ENCODE measurements around the gene NTNG1.
A peak's percentile ranks its signal among the peaks of the same experiment; 100 is the strongest.
"Not testable (repeated sequence)": the region's sequence is repeated elsewhere in the genome, so short reads cannot be mapped to it uniquely, and the experiment has no call there.

Gene NTNG1

DNA sequence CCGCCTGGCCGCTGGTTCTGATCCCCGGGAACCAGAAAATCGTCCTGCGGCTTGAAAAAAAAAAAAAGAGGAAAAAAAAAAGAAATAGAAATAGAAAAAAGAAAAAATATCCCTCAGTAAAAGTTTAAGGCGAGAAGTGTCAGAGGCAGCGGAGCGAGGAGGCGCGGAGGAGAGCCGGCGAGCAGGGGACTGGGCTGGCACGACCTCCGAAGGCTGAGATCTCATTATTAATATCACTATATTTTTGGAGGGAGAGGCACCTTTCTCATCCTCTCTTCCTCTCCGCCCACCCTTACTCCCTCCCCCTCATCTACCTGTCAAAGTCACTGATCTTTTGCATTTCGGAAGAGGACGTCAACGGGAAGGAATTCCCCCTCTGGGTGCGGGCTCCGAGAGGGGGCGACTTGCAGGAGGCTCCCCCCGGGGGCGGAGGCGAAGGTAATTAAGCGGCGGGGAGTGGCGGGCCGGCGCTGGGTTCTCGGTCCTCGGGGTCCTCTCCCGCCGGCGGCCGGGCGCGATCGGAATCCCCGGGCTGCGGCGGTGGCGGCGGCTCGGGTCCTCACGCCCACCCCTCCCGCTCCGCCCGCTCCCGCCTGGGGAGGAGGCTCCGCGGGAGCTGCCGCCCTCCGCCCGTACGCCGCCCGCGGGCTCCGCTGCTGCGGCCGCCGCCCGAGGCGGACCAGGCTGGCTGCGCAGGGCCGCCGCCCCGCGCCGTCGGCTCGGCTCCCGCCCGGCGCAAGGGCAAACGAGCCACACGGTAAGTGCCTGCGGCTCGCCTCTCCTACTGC lies at the start of gene NTNG1:
Gene NTNG1 (plus strand): TSS at position 337 of the 788 bp plus-strand sequence.
- peak in 1 of 2 donors; percentile 1 for DNase-seq (ENCODE audit: low read depth in 1 of 2, low spot score in 1 of 2)

DNA sequence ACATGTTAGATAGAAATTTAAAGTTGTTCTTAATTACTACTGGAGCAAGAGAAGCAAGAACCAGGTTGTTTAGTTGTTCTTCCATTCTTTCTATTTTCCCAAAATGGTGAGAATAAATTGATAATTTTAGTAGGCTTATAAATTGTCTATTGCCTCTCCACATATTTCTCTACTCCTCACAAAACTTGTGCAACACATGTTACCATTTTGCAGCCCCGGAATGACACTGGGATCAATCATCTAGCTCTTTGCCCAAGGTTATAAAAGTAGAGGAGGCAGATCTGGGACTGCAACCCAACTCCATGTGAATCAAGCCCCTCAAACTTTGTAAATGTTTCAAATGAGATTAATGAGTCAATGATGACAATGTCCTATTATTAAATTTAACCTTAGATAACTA lies 49.4 kb upstream of the NTNG1 start:
- DNase-seq (ENCODE audit: low read depth in 1 of 2, low spot score in 1 of 2) = no peak

DNA sequence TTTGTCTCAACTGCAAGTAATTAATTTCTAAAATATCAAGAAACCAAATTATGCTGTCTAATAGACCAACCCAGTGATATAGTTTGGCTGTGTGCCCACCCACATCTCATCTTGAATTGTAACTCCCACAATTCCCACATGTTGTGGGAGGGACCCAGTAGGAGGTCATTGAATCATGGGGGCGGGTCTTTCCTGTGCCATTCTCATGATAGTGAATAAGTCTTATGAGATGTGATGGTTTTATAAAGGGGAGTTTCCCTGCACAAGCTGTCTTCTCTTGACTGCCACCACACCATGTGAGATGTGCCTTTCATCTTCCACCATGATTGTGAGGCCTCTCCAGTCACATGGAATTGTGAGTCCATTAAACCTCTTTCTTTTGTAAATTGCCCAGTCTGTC lies 47.4 kb upstream of the NTNG1 start:
- DNase-seq (ENCODE audit: low read depth in 1 of 2, low spot score in 1 of 2) = not testable (repeated sequence)

DNA sequence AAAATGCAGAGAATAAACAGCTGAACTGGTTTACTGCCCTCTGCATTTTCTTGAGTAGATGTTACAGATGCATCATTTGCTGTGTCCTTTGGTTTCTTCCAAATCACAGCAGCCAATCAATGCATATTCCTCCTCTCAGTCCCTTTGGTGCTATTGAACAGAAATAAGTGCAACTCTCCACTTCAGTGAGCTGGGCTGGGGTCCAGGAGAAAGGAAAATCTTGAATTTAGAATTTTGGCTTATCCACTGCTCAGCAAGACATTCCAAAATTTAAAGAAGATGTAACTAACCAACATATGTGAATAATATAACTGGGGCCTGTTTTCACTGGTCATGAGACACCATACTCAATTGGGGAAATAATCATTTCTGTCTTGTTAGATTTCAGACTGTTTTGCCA lies 45.2 kb upstream of the NTNG1 start:
- DNase-seq (ENCODE audit: low read depth in 1 of 2, low spot score in 1 of 2) = no peak

DNA sequence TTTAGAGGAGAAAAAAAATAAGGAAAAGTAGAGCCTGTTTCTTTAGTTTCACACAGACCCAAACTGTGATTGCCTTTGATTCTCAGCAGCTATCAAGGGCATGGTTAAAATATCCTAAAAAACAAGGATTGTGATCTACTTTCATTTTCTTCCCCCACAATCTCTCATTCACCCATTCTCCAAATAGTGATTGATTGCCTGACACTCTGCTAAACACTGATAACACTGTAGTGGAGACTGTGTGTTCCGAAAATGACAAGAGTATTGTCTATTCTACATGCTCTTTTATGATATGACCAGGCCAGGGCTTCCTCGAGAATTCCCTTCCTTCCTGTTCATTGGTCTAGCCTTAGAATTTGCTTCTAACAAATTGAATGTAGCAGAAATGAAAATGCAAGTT lies 44.1 kb upstream of the NTNG1 start:
- DNase-seq (ENCODE audit: low read depth in 1 of 2, low spot score in 1 of 2) = no peak

DNA sequence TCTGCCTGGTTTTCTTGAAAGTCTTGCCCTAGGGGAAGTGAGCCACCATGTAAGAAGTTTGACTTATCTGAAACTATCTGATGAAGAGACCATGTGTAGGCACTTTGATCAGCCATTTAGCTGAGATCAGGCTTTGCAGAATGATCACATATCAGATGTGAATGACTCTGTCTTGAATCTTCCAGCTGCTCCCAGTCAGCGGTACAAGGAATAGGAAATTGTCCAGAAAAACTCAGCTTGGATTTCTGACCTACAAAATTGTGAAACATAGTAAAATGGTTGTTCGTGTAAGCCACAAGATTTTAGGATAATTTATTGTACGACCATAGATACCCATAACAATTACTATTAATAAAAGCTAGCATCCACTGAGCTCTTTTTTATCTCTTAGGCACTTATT lies 41.9 kb upstream of the NTNG1 start:
- no peak for DNase-seq (ENCODE audit: low read depth in 1 of 2, low spot score in 1 of 2)

DNA sequence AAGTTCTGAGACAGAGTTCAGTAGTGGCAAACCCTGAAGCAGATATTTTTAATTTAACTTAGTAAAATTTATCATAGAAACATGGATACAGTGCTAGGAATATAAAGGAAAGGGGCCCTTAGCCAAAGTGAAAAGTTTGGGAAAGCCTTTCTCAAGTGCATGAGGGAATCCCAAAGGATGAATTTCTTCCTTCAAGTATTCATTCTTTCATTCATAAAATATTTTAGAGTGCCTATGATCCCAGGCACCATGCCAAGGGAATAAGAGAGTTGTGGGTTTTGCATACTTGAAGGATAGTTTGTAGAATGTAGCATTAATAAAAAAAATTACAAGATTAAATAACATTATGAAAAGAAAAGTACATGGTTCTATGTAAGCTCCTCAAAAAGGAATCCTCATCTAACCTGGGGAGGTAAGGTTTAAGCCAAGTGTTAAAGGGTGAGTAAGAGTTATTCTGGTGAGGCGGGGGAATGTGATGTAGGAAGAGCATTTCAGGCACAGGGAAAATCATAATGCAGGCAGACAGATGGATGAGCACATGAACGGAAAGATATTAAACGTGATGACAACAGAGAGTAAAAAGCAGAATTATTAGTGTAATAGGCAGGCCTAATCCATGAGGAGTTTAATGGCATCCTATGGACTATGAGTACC lies 40.4 kb upstream of the NTNG1 start:
- DNase-seq (ENCODE audit: low read depth in 1 of 2, low spot score in 1 of 2) = no peak

DNA sequence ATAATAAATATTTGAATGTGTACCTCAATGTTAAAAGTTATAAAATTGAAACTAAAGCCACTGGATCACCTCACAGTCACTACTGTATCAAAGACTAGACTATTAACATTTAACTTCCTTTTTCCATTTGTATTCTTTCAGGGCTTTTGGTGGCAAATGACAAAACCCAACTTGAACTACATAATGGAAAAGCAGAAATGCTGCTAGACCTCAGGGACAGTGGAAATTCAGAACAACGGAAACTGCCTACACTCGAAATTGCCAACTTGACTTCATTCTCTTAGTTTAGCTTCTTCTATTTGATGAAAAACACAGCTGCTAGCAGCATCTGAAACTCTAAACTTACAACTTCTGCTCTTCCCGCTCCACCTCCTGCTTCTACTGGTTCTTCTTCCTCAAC lies 34.9 kb upstream of the NTNG1 start:
- DNase-seq (ENCODE audit: low read depth in 1 of 2, low spot score in 1 of 2) = no peak

DNA sequence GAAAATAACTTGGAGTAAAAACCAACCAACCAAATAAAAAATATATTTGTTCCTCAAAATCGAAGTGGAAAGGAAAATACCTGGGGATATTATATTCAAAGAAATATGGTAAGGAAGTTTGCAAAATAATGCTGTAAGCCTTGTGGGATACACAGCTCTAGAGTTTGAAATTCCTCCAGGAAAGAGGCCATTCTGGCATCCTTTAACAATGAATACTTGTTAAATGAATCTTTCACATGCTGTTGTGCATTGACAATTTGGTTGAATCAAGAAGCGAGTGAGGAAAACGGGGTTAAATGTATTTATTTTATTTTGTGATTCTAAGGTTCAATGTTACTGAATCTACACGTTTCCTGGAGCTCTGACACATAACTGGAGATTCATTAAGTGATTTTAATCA lies 30.5 kb upstream of the NTNG1 start:
- no peak for DNase-seq (ENCODE audit: low read depth in 1 of 2, low spot score in 1 of 2)

DNA sequence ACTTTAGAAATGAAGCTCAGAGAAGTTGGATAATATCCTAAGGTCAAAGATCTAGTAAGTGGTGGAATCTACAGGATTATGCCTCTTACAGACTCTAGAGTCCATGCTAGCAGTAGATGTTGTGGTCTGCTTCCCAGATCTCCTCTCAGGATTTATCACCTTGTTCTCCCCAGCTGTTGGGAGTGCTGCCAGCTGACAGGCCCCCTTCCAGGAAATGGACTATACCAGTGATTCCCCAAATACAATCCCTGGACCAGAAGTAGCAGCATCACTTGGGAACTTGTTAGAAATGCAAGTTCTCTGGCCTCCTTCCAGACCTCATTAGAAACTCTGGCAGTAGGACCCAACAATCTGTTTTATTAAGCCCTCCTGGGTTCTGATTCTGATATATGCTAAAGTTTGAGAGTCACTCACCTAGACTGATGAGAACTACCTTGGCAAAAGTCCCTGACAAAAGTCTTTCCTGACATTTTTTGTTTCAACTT lies 24.5 kb upstream of the NTNG1 start:
- DNase-seq (ENCODE audit: low read depth in 1 of 2, low spot score in 1 of 2) = no peak

DNA sequence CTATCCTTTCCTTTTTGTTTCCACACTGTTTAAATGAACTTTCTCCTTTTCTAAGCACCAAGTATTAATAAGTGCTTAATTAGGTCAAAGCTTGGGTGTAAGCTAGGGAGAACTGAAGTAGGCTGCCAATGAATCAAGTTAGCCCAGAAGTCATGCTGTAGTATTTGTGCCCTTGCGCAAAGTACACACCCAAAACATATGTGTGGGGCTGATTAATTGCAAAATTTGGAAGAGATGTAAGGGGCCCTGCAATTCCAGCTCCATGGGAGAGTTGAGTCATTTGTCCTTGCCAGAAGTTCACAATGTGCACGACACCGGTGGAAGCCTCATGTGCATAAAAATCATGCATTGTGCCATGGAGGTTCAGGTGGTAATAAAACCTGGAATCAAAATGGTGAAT lies 18.6 kb upstream of the NTNG1 start:
- DNase-seq (ENCODE audit: low read depth in 1 of 2, low spot score in 1 of 2) = no peak

DNA sequence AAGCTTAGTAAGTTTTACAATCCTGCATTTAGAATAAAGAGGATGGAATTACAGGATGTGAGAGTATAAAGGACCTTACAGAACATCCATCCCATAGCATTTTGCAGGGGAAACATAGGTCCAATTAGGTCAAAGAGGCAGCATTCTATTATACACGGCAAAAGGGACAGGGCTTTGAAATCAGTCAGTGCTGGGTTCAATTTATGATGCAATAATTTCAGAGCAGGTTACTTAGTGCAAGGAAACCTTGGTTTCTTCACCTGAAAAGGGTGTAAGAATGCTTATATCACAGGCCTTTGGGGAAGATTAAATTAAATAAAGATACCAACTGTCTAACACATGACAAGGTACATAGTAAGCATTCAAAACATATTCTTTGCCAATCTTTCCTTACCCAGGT lies 17.1 kb upstream of the NTNG1 start:
- no peak for DNase-seq (ENCODE audit: low read depth in 1 of 2, low spot score in 1 of 2)

DNA sequence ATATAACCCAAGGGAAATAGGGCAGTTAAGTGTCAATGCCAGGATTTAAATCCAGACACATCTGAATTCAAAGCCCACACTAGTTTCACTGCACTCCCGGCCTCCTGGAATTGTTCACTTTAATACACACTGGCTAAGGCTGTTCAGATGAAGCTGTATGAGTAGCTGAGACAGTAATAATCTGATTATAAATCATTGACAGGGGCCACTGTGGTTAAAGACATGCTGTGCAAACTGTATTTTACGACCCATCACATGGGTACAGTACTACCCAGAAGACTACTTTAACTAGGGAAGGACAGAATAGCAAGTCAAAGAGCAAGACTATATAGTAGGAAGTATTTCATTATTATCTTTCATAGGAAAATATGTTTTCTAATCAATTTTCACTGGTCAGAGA lies 16.1 kb upstream of the NTNG1 start:
- no peak for DNase-seq (ENCODE audit: low read depth in 1 of 2, low spot score in 1 of 2)

DNA sequence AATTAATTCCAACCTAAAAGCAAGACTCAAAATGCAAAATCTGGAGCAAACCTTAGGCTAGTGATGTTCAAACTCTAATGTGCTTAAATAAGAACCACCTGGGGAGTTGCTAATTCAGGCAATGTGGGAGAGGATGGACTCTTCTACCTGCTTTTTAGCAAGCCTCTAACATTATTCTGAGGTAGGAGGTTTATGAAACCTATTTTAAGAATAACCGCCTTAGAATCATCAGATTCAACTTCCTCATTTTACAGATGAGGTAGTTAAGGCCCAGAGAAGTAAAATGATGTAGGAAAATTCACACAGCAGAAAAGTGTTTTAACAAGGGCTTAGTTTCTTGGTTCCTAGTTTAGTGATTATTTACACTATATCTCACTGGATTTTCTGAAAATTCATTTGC lies 8.6 kb upstream of the NTNG1 start:
- DNase-seq (ENCODE audit: low read depth in 1 of 2, low spot score in 1 of 2) = no peak

DNA sequence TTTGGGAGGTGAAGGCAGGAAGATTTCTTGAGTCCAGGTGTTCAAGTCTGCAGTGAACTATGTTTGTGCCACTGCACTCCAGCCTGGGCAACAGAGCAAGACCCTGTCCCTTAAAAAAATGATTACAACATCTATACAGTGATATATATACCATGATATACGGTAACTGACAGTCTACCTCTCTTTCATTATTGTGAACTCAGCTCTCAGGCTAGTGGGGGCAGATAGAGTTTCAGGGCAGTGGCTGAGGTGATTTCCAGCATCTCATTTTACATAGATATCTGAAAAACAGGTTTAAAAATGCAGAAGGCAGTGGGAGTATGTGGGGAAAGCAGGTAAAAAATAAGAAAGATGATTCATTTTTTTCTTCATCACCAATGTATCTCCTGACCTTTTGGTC lies 8.1 kb upstream of the NTNG1 start:
- DNase-seq (ENCODE audit: low read depth in 1 of 2, low spot score in 1 of 2) = no peak

DNA sequence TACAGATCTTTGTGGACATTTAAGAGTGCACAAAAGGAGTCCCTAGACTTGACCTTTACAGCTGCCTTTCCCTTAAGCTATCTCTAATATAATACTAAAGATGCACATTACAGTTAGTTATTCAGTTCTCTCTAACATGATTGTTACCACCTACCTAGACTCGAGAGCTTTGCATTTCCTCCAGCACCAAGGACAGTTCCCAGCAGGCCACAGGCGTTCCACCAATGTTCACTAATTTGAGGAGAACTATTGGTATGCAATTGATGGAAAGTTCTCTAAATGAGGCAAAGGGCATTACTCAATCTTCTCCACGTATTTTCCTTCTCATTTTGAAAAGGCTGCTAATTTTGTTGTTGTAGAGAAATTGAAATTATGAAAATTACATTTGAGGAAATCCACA lies 5.4 kb upstream of the NTNG1 start:
- no peak for DNase-seq (ENCODE audit: low read depth in 1 of 2, low spot score in 1 of 2)

DNA sequence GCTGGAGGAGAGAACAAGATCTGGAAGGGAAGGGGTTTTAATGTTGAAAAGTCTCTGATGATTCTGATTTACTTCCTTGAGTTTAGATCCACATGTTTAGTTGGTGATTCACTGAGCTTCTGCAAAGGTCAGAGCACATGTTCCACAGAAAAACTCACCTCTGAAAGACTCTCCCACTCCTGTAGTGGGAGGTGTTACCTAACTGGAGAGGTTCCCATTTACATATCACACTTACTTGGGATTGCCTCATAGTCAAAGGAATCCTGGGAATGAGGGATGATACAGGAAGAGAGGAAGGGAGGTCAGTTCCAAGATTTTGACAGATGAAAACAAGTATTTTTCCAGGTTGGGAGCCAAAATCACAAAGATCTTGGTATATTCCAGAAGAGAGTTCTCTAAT lies 2.7 kb upstream of the NTNG1 start:
- no peak for DNase-seq (ENCODE audit: low read depth in 1 of 2, low spot score in 1 of 2)

DNA sequence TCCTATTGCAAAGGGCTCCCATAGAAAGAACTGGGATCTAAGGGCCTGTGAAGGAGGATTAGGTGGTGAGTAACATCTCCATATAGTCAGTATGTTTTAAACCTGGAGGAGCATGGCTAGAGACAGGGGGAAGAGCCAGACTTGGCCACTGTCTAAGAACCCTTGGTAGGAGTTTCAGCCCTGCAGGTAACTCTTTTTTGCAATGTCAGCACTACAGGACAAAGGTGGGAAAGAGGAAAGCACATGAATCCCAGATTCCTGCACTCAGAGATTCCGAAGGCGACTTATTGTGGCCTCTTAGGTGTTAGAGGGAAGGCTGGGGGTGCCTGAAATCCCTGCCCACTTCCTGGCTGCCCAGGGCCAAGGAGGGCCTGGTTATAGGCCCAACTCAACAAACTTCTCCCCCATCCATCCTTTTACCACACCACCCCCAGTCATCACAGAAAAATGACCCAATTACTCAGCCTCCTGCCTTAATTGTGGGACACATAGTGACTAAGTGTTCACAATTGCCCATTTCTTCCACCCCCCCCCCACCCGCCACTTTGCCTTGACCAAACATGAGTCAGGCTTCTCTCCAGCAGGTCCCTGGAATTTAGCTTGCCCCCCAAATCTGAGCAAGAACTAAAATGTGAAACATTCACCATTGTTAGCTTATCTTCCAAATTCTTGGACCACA lies 1.9 kb upstream of the NTNG1 start:
- DNase-seq (ENCODE audit: low read depth in 1 of 2, low spot score in 1 of 2) = no peak

DNA sequence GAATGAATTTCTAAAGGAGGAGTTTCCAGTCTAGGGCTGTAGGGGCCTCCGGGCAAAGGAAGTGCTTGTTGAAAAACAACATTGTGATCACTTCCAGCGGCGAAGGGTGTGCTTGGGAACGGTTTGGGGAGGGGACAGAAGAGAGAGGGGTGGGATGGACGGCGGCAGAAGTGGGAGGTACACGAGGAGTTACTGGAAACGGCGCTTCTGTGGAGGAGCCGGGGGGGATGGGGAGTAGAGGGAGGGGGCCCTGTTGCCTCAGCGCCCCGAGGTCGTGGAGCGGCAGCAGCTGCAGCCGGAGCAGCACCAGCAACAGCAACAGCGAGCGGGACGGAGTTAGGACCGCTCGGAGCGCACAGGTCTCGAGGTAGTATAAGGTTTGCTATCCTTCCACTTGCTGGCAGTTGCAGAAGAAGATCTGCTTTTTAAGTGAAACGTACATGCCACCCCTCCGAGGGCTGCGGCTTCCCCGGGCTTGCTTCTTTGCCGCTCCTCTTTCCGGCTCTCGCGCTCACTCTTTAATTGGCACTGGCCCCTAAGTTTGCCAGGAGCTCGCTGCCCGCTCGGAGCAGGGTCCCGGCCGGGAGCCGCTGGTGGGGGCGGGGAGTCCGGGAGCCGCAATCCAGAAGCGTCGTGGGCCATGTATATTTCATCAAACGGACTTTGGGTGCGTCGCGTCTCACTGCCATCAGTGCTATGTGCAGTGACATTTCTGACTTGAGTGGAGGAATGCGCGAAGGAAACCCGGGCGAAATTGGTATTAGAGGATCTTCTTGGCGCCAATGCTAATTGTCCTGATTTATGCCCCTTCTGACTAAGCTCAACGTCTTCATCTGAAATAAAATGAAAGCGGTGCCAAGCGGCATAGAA lies 771 bp upstream of the NTNG1 start:
- DNase-seq (ENCODE audit: low read depth in 1 of 2, low spot score in 1 of 2) = no peak

DNA sequence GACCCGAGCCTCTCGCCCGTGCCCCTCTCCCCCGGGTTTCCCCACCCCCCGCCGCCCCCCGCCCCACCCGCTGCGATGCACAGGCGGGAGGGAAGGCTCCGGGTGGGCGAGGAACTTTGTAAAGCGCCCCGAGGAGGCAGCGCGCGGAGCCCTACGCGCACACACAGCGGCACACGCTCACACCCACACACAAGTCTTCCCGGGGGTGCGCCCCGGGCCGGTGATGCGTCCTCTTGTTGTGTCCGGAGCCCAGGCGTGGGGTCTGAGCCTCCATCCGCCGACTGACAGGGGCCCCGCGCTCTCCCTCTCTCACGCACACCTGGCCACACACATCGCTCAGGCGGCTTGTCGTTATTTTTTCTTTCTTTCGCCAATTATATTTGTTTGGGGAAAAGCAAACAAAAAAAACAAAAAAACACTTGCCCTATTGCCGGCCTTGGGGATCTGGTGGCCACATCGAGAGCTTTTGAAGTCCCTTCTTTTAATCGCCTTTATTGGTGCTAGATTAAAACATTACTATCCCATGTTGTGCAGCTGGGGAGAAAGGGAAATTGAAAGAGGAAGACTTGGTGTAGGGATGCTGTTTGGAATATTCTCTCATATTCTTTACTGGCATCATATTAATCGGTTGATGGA lies 770 bp downstream of the NTNG1 start:
- no peak for DNase-seq (ENCODE audit: low read depth in 1 of 2, low spot score in 1 of 2)

DNA sequence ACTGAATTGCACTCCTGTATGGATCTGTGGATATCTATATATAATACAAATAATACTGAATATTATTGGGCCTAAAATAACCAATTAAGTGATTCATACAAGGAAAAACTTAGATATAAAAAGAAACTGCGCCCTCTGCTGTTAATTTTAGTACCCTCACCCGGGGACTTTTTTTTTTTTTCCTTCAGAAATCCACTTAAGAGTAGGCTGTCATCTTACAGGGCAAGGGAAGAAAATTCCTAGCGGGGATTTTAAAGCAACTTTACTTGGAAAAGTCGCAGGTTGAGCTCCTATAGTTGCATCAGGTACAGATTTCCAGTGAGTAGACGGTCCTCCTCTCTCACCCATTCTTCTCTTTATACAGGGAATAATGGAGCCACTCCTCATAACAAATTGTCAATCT lies 1.3 kb downstream of the NTNG1 start:
- DNase-seq (ENCODE audit: low read depth in 1 of 2, low spot score in 1 of 2) = no peak
